Stimulated activated CD8-positive, alpha-beta memory T cell treated with anti-CD3 and anti-CD28 coated beads, Interleukin-12 subunit alpha, Interleukin-12 subunit beta, amount 100 ng/mL, for 4 hours (primary cell): ENCODE measurements around the gene FAM200C.
"Not testable (repeated sequence)": the region's sequence is repeated elsewhere in the genome, so short reads cannot be mapped to it uniquely, and the experiment has no call there.

Experiments
- DNase-seq: peaks from one replicate; pipeline ENCODE4 v3.0.0-alpha.2; 2020; ENCODE audit warnings: low read depth

FAM200C gene

DNA sequence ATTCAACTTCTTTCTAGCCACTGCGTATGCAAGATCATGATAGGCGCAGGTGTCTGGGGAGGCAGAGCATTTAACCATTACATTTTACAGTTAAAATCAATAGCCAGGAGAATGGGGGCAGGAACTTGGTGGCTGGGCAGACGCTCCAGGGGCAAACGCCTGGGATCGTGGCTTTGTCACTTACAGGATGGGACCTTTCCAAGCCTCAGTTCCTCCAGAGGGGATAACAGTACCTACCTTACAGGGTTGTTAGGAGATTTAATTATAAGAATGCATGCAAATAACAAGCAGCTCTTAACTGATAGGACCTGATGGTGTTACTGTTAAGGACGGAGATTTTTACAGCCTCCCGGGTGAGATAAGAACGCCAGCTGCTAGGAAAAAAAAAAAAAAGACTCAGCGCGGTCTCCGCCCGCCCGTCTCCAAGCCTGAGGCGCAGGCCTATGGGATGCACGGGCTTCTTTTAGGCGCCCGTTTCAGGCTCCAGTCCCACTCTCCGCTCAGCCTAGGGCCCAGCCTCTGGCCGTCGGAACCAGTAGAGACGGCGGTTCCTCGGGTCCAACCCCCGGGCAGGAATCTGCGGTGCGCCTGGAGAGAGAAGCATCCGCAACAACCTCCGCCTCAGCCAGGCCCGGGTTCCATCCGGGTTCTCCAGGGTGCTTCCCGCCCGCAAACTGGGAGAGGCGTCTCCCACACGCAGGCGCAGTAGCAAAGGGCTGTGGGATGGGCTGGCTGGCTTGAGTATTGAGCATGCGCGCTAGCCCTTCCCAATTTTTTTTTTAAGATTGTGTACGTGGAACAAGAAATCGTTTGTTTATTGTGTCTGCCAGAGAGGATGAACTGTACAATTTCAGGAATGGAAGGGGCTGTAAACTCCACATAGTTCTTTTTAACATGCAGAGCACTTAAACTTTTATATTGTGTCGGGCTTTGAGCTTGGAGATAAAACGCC is at the start of gene FAM200C:
TSS of gene FAM200C (minus strand) at position 653 of the 952 bp plus-strand sequence. CDS start 4,564 bp downstream, outside the sequence.
- DNase-seq, result peak; percentile 41

DNA sequence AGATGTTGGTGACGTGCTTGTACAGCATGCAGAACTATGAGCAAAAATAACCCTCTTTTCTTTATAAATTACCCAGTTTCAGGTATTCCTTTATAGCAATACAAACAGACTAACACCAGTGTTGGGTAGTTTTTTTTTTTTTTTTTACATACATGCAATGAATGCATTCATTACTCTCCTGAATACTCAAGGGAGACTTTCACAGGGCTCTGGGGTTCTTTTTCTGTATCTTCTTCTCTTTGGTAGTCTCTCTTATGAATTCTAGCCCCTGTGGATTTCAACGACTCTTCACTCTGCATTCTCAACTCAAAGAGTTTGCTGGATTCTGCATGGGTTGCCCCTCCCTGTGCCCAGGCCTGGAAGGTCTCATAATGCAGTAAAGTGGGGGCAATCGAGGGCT is 49.6 kb upstream of the FAM200C start:
- DNase-seq, result no peak

- DNase-seq, result no peak
These were observed 49.0 kb upstream of the FAM200C start for GRCh38 chr5:160448886-160449285.

- DNase-seq, result no peak
These were observed 45.9 kb upstream of the FAM200C start for GRCh38 chr5:160445751-160446150.

DNA sequence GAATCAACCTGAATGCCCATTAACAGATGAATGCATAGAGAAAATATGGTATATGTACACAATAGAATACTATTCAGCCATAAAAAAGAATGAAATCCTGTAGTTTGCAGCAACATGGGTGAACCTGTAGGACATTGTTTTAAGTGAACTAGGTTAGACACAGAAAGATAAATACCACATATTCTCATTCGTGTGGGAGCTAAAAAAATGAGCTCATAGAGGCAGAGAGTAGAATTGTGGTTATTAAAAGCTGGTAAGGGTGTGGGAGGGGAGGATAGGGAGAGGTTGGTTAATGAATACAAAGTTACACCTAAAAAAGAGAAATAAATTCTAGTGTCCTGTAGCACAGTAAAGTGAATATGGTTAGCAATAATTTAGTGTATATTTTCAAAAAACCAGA is 45.3 kb upstream of the FAM200C start:
- DNase-seq, result no peak

DNA sequence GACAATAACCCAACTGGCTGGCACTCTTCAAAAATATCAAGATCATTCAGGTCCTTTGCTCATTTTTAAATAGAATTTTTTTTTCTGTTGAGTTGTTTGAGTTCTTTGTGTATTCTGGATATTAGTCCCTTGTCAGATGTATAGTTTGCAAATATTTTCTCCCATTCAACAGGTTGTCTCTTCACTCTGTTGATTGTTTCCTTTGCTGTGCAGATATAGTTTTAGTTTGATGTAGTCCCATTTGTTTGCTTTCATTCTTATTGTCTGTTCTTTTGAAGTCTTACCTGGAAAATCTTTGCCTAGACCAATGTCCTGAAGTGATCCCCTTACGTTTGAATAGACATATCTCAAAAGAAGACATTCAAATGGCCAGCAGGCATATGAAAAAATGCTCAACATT is 44.6 kb upstream of the FAM200C start:
- DNase-seq, result no peak

DNA sequence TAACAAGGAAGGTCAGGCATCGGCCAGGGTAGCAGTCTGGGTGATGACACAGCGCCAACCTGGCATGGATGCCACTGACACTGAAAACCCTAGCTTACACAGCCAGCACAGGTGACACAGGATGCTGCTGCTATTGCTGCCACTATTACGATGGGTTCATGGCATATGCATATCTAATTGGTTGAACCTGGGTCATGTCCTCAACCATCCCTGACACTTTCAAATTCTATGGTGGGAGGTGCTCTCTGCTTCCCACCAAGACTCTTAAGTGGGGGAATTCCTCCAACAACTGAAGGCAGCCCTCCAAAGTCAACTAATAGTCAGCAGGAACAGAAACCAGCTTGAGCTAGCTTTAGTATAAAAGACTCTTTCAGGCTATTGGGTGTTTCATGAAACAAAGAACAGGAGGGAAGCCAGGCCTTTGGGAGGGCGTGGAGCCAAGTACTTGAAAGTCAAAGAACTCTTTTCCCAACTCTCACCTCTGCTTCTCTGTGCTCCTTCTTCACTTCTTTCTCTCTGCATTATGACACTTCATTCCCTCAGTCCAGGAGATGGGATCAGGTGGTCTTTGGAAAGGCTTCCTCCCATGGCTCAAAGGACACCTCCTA is 43.1 kb upstream of the FAM200C start:
- DNase-seq, result no peak

- no peak for DNase-seq
These were observed 41.5 kb upstream of the FAM200C start for GRCh38 chr5:160441311-160441781.

- peak; percentile 82 for DNase-seq
These were observed 39.3 kb upstream of the FAM200C start for GRCh38 chr5:160439205-160439600.

GRCh38 chr5:160438316-160439204 is 38.7 kb upstream of the FAM200C start:
- DNase-seq, result peak; percentile 26

DNA sequence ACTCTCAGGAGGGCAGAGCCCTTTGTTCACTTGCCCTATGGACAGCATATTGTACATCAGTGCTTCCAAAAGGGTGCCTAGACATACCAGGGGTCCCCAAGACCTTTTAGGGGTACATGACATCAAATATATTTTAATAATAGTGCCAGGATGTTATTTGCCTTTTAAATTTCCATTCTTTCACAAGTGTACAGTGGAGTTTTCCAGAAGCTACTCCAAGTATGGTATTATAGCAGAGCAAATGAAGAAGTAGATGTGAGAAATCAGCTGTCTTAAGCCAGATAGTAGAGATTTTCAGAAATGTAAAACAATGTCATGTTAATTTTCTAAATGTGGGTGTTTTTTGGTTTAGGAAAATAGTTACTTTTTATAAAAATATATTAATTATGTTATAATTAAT is 37.4 kb upstream of the FAM200C start:
- no peak for DNase-seq

DNA sequence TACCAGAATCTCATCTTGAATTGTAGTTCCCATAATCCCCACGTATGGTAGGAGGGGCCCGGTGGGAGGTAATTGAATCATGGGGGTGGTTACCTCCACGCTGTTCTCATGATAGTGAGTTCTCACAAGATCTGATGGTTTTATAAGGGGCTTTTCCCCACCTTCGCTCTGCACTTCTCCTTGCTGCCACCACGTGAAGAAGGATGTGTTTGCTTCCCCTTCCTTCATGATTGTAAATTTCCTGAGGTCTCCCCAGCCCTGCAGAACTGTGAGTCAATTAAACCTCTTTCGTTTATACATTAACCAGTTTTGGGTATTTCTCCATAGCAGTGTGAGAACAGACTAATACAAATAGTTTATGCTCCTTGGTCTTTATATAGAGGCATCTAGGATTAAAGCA is 36.8 kb upstream of the FAM200C start:
- DNase-seq, result not testable (repeated sequence)

- no peak for DNase-seq
These were observed 36.2 kb upstream of the FAM200C start for GRCh38 chr5:160436017-160436416.

DNA sequence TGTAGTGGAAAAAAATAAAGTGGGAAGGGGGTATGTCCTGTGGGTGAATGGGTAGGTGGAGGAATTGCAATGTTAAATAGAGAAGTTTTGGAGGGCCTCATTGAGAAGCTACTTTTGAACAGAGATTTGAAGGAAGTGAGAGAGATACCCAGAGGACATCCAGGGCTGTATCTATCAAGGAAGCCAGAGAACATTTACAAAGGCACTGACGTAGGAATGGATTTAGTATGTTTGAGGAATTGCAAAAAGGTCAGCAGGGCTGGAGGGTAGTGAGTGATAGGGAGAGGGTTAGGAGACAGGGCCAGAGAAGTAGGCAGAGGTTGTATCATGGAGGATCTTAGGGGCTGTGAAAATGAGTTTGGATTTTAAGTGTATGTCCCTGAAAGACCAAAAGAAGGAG is 35.7 kb upstream of the FAM200C start:
- no peak for DNase-seq

DNA sequence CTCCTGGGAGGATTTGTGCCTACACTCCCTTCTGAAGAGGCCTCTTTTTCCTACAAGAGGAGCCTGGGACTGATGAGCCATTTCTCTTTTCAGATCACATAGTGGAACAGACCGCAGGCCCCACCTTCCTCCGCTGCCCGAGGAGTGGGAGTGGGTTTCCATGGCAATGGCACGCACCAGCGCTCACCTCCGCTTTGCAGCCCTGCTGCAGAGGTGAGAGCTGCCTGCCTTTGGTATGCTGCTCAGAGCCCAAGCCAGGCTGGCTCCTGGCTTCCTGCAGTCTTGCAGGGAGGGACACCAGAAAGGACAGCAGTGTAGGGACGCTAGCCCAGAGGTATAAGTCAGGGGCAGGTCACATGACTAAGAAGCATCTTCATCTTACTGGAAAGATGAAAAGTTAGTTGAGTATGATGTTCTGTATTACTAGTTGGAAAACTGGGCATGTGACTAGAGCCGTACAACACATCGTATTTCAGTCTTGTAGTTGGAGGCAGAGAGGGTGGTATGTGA is 34.2 kb upstream of the FAM200C start:
- DNase-seq, result no peak

DNA sequence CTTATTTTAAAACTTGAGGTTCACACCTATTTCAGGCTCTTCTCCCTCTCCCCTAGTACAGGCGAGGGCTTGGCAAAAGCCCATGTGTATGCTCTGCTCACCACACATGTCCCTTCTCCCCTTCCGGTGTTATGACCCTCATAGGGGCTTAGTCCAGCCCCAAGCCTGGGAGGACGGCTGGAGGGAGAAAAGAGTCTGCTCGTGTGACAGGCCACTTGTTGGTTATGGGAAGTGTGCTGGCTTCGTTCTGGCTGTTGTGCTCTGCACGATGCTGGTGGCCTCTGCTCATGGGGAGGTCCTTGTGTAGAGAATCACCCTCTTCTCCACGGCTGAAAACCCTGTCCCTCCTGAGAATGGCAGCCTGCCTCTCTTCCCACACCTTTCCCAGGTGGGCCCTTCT is 32.9 kb upstream of the FAM200C start:
- no peak for DNase-seq

DNA sequence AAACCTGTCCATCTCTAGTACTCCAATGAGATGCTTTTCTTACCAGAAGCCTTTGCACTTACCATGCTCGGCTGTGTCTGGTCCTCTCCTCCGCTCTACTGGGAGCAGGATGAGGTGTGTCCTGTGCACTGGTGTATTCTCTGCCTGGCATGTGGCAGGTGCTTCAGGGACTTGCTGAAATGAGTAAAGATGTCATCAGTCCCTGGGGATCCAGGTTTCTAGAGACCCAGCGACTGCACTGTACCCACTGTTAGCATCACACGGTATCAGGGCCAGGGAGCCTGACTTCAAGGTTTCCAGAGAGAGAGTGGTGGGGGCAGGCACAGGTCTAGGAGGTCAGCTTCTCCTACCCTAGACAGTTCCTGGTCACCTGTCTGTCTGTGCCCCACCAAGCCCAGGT is 32.3 kb upstream of the FAM200C start:
- no peak for DNase-seq

DNA sequence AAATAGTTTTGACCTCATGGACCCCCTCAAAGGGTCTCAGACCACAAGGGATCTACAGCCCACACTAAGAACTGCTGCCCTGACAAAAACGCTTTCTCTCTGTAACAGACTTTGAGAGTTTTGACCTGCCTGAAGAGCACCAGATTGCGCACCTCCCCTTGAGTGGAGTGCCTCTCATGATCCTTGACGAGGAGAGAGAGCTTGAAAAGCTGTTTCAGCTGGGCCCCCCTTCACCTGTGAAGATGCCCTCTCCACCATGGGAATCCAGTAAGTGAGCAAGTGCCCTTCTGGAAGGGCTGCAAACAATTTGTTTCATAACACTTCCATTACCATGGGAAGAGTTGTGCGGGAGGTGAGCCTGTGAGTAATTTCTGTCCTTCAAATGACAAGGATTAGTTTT is 27.8 kb upstream of the FAM200C start:
- DNase-seq, result no peak

DNA sequence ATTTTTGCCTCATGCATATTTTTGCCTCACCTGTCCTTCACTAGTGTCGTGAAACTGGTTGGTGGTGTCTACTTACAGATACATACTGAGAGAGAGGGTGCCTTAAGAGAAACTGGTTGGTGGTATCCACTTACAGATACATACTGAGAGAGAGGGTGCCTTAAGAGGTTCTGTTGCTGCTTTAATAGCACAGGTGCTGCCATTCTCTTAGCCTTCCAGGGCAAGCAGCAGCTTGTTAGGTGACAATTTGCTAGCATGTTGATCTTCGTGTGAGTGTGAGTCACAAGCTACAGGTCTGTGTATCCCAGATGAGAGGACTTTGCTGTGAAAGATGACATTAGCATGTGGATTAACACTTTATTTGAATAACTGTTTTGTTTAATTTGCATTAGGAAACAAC is 23.2 kb upstream of the FAM200C start:
- no peak for DNase-seq

DNA sequence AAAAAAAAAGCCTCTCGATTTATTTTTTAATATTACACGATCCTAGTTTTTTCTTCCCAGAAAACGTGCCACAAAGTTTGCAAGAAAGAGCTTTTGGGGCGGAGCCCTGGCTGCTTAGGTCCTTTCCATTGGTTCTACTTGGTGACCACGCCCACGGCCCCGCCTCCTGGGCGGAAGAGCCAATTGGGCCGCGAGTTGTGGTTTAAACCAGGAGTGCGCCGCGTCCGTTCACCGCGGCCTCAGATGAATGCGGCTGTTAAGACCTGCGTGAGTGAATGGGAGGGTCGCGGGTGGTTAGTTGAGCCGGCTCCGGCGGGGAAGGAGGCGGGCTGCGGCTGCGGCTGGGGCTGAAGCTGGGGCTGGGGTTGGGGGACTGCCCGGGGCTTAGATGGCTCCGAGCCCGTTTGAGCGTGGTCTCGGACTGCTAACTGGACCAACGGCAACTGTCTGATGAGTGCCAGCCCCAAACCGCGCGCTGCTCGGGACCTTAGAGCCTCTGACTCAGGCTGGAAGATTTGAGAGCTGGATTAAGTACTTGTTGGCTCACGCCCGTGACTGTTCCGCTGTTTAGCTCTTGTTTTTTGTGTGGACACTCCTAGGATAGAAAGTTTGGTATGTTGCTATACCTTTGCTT is 21.9 kb upstream of the FAM200C start, which contains the start of gene PTTG1:
TSS of gene PTTG1 (plus strand) at position 231 of the 634 bp plus-strand sequence. CDS start 458 bp downstream, outside the sequence.
- DNase-seq, result peak; percentile 77

DNA sequence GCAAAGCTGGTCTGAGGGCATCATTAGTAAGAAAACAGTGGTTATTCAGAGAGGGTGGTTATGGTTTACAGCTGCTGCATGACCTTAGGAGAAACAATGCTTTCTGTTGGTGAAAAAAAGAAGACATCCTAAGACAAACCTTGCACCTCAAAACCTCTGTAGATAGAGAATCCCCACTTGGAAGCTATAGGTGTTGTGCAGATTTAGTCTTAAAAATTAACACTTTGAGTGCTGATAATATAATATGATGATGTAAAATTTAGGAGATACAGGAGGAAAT is 20.4 kb upstream of the FAM200C start:
- no peak for DNase-seq
